Activated naive CD8-positive, alpha-beta T cell treated with anti-CD3 and anti-CD28 coated beads for 36 hours (primary cell): ENCODE results near the gene MAP3K13. TPM values are rescaled to one million over a fixed set of nuclear protein-coding genes. Genes with fewer than 3 reads are reported as not detected.

Experiments used
- DNase-seq: peaks from one replicate; pipeline ENCODE4 v3.0.0; 2021
- H3K27ac Mint-ChIP-seq: one replicate; pipeline ENCODE4 v1.8.0; 2022; ENCODE audit warnings: mild to moderate bottlenecking, moderate library complexity, mixed read lengths
- H3K27me3 Mint-ChIP-seq: one replicate; pipeline ENCODE4 v1.8.0; 2022; ENCODE audit warnings: mild to moderate bottlenecking, mixed read lengths
- H3K36me3 Mint-ChIP-seq: one replicate; pipeline ENCODE4 v1.8.0; 2021; ENCODE audit warnings: mild to moderate bottlenecking, mixed read lengths
- H3K4me1 Mint-ChIP-seq: one replicate; pipeline ENCODE4 v1.8.0; 2021; ENCODE audit warnings: mixed read lengths
- H3K4me3 Mint-ChIP-seq: one replicate; pipeline ENCODE4 v1.8.0; 2022; ENCODE audit warnings: mild to moderate bottlenecking, moderate library complexity, mixed read lengths
- H3K9me3 Mint-ChIP-seq: one replicate; pipeline ENCODE4 v1.8.0; 2022; ENCODE audit warnings: mixed read lengths
- total RNA-seq, 2 experiments: library from RNA; stranded (reverse); gene quantifications; one replicate each; pipeline ENCODE4 v1.2.3, GENCODE V29; 2021

Gene MAP3K13
- total RNA-seq, 2 experiments from 2014 or later: 13.8 to 14.8 TPM

DNA sequence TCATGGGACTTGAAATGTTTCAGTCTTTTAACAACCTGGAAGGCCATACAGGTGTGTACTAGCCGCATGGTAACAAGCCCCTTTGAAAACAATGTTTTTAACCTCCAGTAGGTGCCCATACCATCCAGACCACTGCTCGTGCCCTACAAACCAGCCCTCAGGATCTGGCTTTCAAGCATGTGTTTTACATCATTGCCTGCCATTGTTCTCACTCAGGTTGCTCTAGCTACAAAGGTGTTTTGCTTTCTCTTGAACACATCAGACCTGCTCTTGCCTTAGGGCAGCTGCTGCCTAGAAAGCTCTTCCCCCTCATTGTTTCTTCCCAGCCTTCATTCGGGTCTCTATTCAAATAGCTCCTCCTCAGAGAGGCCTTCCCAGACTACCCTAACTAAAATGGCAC lies 32.3 kb upstream of the MAP3K13 start:
- no peak overlapping the region for H3K4me3 Mint-ChIP-seq
- no peak overlapping the region for H3K27ac Mint-ChIP-seq
- H3K36me3 Mint-ChIP-seq: no peaks in the 10 kb centered on the region
- H3K9me3 Mint-ChIP-seq: no peaks in the 10 kb centered on the region
- peaks cover 14% of the 10 kb centered on the region for H3K4me1 Mint-ChIP-seq
- no peak for DNase-seq
- H3K27me3 Mint-ChIP-seq: no peaks in the 10 kb centered on the region

DNA sequence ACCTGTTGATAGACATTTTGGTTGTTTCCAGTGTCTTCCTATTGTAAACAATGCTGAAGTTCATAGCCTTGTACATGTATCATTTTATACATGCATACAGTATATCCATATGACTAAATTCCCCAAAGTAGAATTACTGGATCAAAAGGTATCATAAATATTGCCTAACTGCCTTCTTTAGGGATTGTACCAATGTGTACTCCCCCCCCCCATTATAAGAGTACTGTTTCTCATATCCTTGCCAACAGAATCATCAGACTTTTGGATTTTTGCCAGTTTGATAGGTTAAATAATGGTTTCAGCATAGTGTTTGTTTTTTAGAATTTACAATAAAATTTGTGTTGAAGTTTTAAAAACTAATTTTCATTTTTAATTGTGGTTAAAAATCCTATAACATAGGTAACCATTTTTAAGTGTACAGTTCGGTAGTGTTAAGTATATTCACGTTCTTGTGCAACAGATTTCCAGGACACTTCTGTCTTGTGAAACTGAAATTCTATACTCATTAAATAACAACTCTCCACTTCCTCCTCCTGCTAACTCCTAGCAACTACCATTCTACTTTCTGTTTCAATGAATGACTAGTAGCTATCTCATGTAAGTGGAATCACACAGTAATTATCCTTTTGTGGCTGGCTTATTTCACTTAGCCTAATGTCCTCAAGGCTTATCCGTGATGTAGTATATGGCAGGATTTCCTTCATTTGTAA lies 30.8 kb upstream of the MAP3K13 start:
- no peak for DNase-seq
- peaks cover 18% of the 10 kb centered on the region for H3K4me1 Mint-ChIP-seq
- no peak overlapping the region for H3K27ac Mint-ChIP-seq
- no peak overlapping the region for H3K4me3 Mint-ChIP-seq
- H3K9me3 Mint-ChIP-seq: no peaks in the 10 kb centered on the region
- no peaks in the 10 kb centered on the region for H3K36me3 Mint-ChIP-seq
- H3K27me3 Mint-ChIP-seq: no peaks in the 10 kb centered on the region

DNA sequence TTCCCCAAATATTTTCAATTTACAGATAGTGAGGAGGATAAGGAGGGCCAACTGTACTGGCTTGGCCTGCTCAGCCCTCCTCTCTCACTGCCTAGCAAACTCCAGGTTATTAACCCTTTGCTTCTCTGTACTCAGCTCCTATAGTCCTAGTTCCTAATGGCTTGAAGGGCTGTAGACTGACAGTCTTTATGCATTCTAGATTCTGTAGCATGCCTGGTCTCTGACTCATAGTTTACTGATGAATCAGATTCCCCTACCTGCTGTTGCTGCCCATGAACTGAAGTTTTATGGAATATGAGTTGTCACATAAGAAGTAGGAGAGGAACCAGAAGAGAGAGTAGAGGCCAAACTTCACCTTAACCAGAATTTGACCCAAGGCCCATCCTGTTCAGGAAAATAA lies 27.1 kb upstream of the MAP3K13 start:
- Mint-ChIP-seq H3K4me3 (no peak overlapping the region), H3K27me3 (no peaks in the 10 kb centered on the region), H3K36me3 (no peaks in the 10 kb centered on the region), H3K4me1 (peaks cover 18% of the 10 kb centered on the region), H3K9me3 (no peaks in the 10 kb centered on the region), H3K27ac (no peak overlapping the region)
- DNase-seq: no peak

DNA sequence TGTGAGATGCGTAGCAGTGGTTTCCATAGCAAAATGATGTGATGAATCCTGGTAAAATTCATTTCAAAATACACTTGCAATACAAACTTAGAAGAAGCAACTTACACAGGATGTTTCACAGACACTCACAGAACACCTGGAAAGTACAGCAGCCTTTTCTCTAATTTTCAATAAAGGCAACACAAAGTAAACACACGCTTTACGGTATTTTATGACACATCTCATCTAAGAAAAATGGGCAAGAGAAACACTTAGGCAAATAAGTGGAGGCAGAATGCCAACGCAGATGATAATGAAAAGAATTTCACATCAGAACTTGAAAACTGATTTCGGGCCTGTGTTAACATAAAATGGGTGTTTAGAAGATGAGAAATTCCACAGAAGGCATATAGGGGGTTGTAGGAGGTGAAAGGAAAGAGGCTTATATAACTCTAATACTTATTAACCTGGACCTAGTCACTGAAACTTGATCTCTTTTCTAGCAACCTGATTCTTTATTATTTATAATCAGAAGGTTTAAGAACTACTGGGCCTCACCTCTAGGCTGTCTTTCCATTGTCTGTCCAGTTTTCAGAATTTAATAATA lies 25.6 kb upstream of the MAP3K13 start:
- H3K4me3 Mint-ChIP-seq: no peak overlapping the region
- no peak for DNase-seq
- no peaks in the 10 kb centered on the region for H3K9me3 Mint-ChIP-seq
- no peaks in the 10 kb centered on the region for H3K27me3 Mint-ChIP-seq
- H3K4me1 Mint-ChIP-seq: peaks cover 13% of the 10 kb centered on the region
- H3K36me3 Mint-ChIP-seq: no peaks in the 10 kb centered on the region
- H3K27ac Mint-ChIP-seq: no peak overlapping the region

DNA sequence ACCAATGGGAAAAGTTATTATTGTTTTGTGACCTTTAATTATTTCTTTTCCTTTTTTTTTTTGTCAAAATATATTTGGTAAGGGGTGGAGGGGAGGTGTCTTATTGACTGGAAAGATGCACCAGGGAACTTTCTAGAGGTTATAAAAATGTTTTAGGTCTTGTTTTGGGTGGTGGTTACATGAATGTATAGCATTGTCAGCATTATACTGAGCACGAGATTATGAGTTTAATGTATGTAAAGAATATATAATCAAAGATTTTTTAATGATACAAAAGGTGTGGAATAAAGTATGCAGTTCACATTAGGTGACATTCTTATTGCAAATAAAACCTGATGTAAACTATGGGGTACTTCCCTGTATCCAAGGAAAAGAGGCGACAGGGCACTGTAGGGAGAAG lies 23.0 kb upstream of the MAP3K13 start:
- Mint-ChIP-seq H3K36me3 (no peaks in the 10 kb centered on the region), H3K27ac (no peak overlapping the region), H3K9me3 (no peaks in the 10 kb centered on the region), H3K27me3 (no peaks in the 10 kb centered on the region), H3K4me1 (peaks cover 11% of the 10 kb centered on the region), H3K4me3 (no peak overlapping the region)
- DNase-seq: no peak

DNA sequence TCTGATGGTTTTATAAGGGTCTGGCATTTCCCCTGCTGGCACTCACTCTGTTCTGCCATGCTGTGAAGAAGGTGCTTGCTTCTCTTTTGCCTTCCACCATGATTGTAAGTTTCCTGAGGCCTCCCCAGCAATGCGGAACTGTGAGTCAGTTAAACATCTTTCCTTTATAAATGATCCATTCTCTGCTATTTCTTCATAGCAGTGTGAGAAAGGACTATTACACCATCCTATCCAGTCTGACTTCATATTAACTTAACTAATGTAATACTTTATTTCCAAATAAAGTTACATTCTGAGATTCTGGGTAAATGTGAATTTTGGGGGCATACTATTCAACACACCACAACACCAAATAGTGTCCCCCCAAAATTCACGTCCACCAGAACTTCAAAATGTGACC lies 22.2 kb upstream of the MAP3K13 start:
- Mint-ChIP-seq H3K36me3 (no peaks in the 10 kb centered on the region), H3K9me3 (no peaks in the 10 kb centered on the region), H3K4me1 (peaks cover 10% of the 10 kb centered on the region), H3K27me3 (no peaks in the 10 kb centered on the region), H3K27ac (no peak overlapping the region), H3K4me3 (no peak overlapping the region)
- no peak for DNase-seq

DNA sequence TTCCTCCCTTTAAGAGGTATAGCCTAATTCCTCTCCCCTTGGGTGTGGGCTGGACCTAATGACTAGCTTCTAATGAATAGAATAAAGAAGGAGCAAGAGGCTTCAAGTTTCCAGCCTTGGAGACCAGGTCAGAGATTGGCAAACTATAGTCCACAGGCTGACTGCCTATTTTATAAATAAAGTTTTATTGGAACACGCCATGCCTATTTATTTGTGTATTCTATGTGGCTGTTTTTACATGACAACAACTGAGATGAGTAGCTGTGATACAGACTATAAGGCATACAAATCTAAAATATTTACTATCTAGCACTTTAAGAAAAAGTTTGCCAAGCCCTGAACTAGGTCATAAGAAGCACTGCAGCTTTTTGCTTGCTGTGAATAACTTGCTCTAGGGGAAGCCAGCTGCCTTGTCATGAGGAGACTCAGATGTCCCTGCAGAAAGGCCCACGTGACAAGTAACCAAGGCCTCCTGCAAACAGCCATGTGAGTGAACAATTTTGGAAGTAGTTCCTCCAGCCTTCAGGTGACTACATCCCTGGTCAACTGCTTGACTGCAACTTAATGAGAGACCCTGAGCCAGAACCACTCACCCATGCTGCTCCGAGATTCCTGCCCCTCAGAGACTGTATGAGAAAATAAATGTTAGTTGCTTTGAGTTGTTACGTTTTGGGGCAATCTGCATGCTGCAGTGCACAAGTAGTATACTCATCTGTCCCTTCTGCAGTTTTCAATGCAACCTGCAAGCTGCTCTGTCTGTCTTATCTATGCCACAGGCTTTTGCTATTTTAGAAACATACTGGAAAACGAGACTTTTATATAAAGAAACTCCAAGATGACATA lies 21.1 kb upstream of the MAP3K13 start:
- Mint-ChIP-seq H3K9me3 (no peaks in the 10 kb centered on the region), H3K27me3 (no peaks in the 10 kb centered on the region), H3K36me3 (no peaks in the 10 kb centered on the region), H3K4me3 (no peak overlapping the region), H3K4me1 (peaks cover 7% of the 10 kb centered on the region), H3K27ac (no peak overlapping the region)
- DNase-seq: no peak

DNA sequence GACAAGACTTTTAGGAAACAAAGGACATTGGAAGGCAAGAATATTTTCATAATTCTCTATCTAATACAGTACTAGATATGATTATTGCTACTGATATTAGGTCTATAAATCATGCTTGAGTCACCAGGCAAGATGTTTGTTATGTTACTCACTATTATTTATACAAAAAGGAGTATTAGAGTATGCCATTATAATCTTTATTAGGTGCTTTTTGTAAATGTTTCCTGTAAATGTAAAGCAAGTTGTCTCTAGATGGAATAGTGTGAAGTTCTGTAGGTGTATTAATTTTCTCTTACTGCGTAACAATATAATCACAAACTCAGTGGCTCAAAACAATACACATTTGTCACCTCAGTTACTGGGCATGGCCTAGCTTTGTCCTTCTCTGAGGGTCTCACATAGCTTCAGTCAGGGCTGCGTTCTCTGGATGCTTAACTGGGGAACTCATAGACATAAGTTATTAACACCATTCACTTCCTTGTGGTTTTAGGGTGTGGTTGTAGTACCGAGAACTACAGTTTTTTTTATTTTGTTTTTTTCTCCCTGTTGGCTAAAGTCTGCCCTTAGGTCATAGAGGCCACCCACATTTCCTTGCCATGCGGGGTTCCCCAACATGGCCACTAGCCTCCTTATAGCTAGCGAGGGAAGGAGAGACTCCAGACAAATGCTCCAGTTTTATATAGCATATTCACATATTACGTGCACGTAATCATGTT lies 20.3 kb upstream of the MAP3K13 start:
- no peaks in the 10 kb centered on the region for H3K27me3 Mint-ChIP-seq
- H3K27ac Mint-ChIP-seq: no peak overlapping the region
- no peaks in the 10 kb centered on the region for H3K36me3 Mint-ChIP-seq
- DNase-seq: no peak
- no peaks in the 10 kb centered on the region for H3K9me3 Mint-ChIP-seq
- no peak overlapping the region for H3K4me3 Mint-ChIP-seq
- H3K4me1 Mint-ChIP-seq: peaks cover 7% of the 10 kb centered on the region

DNA sequence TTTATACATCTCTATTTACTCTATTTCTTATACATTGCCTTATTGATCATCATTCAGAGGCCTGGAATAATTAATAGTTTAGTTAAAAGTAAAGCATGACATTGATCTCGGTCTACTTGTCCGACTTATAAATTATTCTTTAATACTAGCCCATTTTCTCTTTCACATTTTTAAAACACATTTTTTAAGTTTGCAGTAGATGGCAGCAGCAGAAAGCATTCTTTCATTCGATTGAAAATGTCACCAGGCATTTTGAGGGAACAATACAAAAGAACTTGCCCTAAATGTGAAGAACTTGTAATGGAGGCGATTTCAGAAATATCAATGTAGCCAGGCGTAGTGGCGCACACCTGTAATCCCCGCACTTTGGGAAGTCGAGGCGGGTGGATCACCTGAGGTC lies 15.5 kb upstream of the MAP3K13 start:
- Mint-ChIP-seq H3K4me3 (no peak overlapping the region), H3K9me3 (no peaks in the 10 kb centered on the region), H3K36me3 (no peaks in the 10 kb centered on the region), H3K27me3 (peaks cover 8% of the 10 kb centered on the region), H3K4me1 (peaks cover 7% of the 10 kb centered on the region), H3K27ac (no peak overlapping the region)
- DNase-seq: no peak

DNA sequence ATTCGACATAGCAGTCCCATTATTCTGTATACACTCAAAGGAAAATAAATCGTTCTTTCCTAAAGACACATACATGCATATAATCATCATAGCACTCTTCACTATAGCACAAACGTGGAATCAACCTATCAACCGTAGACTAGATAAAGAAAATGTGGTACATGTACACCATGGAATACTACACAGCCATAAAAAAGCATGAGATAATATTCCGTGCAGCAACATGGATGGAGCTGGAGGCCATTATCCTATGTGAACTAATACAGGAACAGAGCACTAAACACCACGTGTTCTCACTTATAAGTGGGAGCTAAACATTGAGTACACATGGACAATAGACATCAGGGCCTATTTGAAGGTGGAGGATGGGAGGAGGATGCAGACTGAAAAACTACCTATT lies 12.1 kb upstream of the MAP3K13 start:
- Mint-ChIP-seq H3K4me1 (no peaks in the 10 kb centered on the region), H3K36me3 (no peaks in the 10 kb centered on the region), H3K27ac (no peak overlapping the region), H3K27me3 (peaks cover 26% of the 10 kb centered on the region), H3K4me3 (no peak overlapping the region), H3K9me3 (no peaks in the 10 kb centered on the region)
- no peak for DNase-seq

DNA sequence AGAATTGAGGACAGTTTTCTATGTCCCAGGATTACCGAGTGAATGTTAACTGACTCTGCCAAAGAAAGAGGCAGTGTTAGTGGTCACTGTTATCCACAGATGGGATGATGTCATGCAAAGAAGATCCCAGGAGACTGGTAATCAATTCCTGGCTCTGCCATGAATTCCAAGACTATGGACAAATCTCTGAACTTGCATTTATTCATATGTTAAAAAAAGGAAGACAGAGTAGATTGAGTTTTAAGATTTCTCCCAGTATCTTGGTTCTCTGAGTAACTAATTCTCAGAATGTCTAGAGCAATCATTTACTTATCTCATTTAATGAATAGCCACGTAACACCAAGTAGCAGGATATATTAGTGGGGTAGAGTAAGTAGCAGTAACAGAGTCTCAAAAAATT lies 11.5 kb upstream of the MAP3K13 start:
- H3K36me3 Mint-ChIP-seq: no peaks in the 10 kb centered on the region
- H3K27me3 Mint-ChIP-seq: peaks cover 27% of the 10 kb centered on the region
- no peak overlapping the region for H3K4me3 Mint-ChIP-seq
- H3K4me1 Mint-ChIP-seq: no peaks in the 10 kb centered on the region
- H3K27ac Mint-ChIP-seq: no peak overlapping the region
- no peak for DNase-seq
- no peaks in the 10 kb centered on the region for H3K9me3 Mint-ChIP-seq

DNA sequence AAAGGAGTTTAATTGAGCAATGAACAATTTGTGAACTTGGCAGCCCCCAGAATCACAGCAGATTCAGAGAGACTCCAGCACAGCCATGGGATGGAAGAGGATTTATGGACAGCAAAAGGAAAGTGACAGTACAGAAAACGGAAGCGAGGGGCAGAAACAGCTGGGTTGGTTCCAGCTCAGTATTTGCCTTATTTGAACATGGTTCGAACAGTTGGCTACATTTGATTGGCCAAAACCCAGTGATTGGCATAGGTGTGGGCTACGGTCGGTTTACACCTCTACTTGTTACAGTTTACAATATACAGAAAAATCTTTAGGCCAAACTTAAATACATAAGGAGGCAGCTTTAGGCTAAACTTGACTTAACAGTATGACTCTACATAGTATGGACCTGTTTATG lies 9.7 kb upstream of the MAP3K13 start:
- no peak overlapping the region for H3K27ac Mint-ChIP-seq
- H3K9me3 Mint-ChIP-seq: no peaks in the 10 kb centered on the region
- no peaks in the 10 kb centered on the region for H3K4me1 Mint-ChIP-seq
- peaks cover 33% of the 10 kb centered on the region for H3K27me3 Mint-ChIP-seq
- H3K4me3 Mint-ChIP-seq: no peak overlapping the region
- H3K36me3 Mint-ChIP-seq: no peaks in the 10 kb centered on the region
- no peak for DNase-seq

DNA sequence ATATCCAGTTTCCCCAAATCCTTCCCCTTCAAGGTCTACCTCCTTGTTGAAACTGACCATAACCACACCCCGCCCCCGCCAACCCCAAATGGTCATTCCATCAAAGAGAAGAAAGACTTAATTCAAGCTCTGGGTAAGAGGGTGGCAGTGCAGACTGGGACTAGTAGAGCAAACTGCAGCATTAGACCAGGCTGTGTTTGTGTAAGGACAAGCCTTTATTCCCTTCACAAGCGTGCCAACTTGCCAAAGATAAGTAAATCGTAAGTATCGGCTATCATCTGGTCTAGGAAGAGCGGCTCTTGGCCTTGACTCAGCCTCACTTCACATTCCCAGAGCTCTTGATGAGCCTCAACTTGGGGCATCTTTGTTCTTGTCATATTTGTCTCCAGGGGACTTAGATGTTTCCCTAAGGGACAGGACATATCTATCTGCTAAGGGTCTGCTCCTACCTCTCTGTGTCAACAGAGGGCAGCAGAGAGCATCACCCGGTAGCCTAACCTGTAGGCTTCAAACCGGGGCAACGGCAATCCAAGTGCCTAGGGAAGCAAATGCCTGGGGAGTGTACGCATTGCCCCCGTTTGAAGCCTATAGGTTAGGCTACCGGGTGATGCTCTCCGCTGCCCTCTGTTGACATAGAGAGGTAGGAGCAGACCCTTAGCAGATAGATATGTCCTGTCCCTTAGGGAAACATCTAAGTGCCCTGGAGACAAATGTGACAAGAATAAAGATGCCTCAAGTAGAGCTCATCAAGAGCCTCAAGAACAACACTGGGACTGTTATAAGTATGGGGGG lies 8.9 kb upstream of the MAP3K13 start:
- H3K9me3 Mint-ChIP-seq: no peaks in the 10 kb centered on the region
- no peaks in the 10 kb centered on the region for H3K4me1 Mint-ChIP-seq
- no peaks in the 10 kb centered on the region for H3K36me3 Mint-ChIP-seq
- no peak overlapping the region for H3K27ac Mint-ChIP-seq
- H3K27me3 Mint-ChIP-seq: peaks cover 39% of the 10 kb centered on the region
- DNase-seq: peak; percentile 77
- no peak overlapping the region for H3K4me3 Mint-ChIP-seq

DNA sequence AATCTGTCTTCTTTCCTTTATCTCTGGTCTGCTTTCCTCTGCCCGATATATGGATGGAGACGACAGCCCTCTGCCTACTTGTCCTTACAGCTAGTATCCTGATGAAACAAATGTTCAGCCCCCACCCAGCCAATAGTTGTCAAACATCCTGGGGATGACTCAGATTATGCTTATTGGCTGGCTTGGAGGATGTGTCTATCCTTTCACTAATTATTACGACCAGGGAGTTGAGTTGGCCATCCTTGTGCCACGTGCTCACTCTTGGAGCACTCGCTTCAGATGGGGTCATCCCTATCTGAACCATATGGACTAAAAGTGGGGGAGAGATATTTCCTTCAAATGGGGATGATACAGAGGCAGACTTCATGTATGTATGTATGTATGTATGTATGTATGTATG lies 6.4 kb upstream of the MAP3K13 start:
- Mint-ChIP-seq H3K9me3 (no peaks in the 10 kb centered on the region), H3K27ac (no peak overlapping the region), H3K27me3 (peaks cover 49% of the 10 kb centered on the region), H3K4me3 (no peak overlapping the region), H3K4me1 (no peaks in the 10 kb centered on the region), H3K36me3 (no peaks in the 10 kb centered on the region)
- DNase-seq: no peak
